ENCODE measurements around the gene NAALADL2.

- no peak for TF ChIP-seq CTCF (conservative IDR thresholded peaks at IDR 0.05; ENCODE audit: low read depth, low read length)
- no peak for TF ChIP-seq FOS (IDR thresholded peaks at IDR 0.05; ENCODE audit: low read depth, low read length)
- no peak for TF ChIP-seq MAFK (IDR thresholded peaks at IDR 0.05; ENCODE audit: low read depth, low read length)
- TF ChIP-seq MAZ (IDR thresholded peaks at IDR 0.05; ENCODE audit: borderline replicate concordance, low read depth, low read length): no peak
- TF ChIP-seq RAD21 (IDR thresholded peaks at IDR 0.05; ENCODE audit: low read length): no peak
- no peak for TF ChIP-seq BHLHE40 (IDR thresholded peaks at IDR 0.05; ENCODE audit: low read depth, low read length)
- no peak for TF ChIP-seq NFE2L2 (IDR thresholded peaks at IDR 0.05; ENCODE audit: low read depth, low read length)
- no peak for TF ChIP-seq POLR2A (IDR thresholded peaks at IDR 0.05; ENCODE audit: low read depth, low read length)
- no peak for TF ChIP-seq ELK1 (IDR thresholded peaks at IDR 0.05; ENCODE audit: borderline replicate concordance, low read depth, low read length)
- no peak for TF ChIP-seq SMC3 (IDR thresholded peaks at IDR 0.05; ENCODE audit: low read depth, low read length)
Measured at GRCh38 chr3:175648899-175649298, 789.8 kb downstream of the NAALADL2 start.

Measured in IMR-90 (cell line).